RWPE2 (cell line): ENCODE data around the gene RABL3.

Experiments used
- ATAC-seq: fragments of 200-7000 bp; cut with Tn5 transposase; 3 replicates; pipeline ENCODE4 v1.9.1; 2021; ENCODE audit warnings: low read depth
- DNase-seq: peaks from one replicate; pipeline ENCODE4 v3.0.0-alpha.2; 2020; ENCODE audit warnings: low spot score
- H3K27ac ChIP-seq: fragments of 450-650 bp; 2 replicates; pipeline ENCODE4 v1.5.1; 2017; ENCODE audit warnings: mild to moderate bottlenecking; ENCODE audit not compliant: poor library complexity, severe bottlenecking
- H3K27me3 ChIP-seq: fragments of 250-450 bp; sonication (Bioruptor Pico); 2 replicates; pipeline ENCODE4 v1.5.1; 2021; ENCODE audit warnings: mild to moderate bottlenecking, moderate library complexity; ENCODE audit not compliant: insufficient read depth, poor library complexity, severe bottlenecking
- H3K36me3 ChIP-seq: fragments of 250-450 bp; sonication (Bioruptor Pico); 2 replicates; pipeline ENCODE4 v1.5.1; 2020; ENCODE audit warnings: low read depth, mild to moderate bottlenecking, moderate library complexity
- H3K4me1 ChIP-seq: fragments of 250-450 bp; sonication (Bioruptor Pico); 2 replicates; pipeline ENCODE4 v1.5.1; 2021; ENCODE audit warnings: mild to moderate bottlenecking, moderate library complexity; ENCODE audit not compliant: insufficient read depth, poor library complexity, severe bottlenecking
- H3K4me3 ChIP-seq: fragments of 250-450 bp; sonication (Bioruptor Pico); 2 replicates; pipeline ENCODE4 v1.5.1; 2021; ENCODE audit warnings: mild to moderate bottlenecking, moderate library complexity; ENCODE audit not compliant: severe bottlenecking
- H3K9me3 ChIP-seq: fragments of 250-450 bp; sonication (Bioruptor Pico); 2 replicates; pipeline ENCODE4 v1.5.1; 2021; ENCODE audit warnings: mild to moderate bottlenecking, moderate library complexity; ENCODE audit not compliant: severe bottlenecking
- TF ChIP-seq, protein P1 (sequence below): fragments of 450-650 bp; IDR thresholded peaks from one replicate; pipeline ENCODE4 v1.5.1; 2017; ENCODE audit warnings: mild to moderate bottlenecking, moderate library complexity; ENCODE audit not compliant: poor library complexity, severe bottlenecking

Gene RABL3

DNA sequence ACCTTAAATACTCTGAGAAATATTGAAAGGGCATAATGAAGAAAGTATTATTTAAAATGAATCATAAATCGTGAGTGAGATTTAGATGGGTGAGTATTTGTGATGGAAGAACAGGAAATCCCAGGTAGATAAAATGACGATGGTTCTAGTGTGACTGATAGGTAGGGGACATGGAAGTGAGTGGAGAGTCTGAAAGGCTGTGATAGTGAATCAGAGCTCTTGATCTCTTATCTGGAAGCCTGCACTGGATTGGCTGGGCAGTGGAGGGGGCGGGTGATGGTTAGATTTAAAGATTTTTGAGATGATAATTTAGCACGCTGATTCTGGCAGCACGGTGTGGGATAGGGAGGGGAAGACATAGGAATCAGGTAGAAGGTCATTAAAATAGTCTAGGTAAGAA, 80.4 kb downstream of the RABL3 start:
- Histone ChIP-seq H3K36me3 (no peaks in the 10 kb centered on the region), H3K27ac (no peak overlapping the region)
- no peak for ATAC-seq

DNA sequence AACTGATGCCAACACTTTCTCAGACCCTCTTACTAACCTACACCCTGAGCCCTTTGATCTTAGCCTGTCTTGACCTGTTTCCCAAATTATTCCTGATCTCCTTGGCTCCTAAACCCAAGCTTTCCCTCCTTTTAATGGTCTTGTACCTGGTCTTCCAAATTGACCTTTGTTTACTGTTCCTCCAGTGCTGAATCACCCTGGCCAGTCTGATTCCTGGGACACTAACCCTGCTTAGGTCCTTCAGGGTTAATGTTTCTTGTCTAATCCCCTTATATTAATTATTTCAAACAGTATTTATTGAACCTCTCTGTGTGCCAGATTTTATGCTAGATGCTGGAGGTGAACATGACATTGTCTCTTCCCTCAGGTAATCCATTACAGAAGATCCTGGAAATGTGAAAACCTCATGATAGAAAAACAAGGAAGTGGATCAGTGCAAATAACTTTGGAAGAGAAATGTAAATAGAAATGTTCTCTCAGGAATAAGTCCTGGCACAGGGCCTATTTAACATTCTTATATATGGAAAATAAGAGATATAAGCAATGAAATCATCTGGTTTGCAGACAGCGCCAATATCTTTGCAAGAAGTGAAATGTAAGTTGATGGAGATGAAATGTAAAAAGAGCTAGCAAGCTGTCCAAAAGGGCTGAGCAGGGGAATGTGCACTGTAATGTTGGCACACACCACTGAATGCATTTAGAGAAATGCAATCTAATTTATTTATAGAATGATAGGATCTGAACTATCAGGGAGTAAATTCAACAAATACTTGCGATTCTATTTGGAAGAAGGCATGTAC, 81.0 kb downstream of the RABL3 start:
- Histone ChIP-seq H3K36me3 (no peaks in the 10 kb centered on the region), H3K27ac (no peak overlapping the region), H3K9me3 (no peaks in the 10 kb centered on the region), H3K4me1 (no peaks in the 10 kb centered on the region), H3K4me3 (no peak overlapping the region), H3K27me3 (no peaks in the 10 kb centered on the region)
- TF ChIP-seq, protein P1, sequence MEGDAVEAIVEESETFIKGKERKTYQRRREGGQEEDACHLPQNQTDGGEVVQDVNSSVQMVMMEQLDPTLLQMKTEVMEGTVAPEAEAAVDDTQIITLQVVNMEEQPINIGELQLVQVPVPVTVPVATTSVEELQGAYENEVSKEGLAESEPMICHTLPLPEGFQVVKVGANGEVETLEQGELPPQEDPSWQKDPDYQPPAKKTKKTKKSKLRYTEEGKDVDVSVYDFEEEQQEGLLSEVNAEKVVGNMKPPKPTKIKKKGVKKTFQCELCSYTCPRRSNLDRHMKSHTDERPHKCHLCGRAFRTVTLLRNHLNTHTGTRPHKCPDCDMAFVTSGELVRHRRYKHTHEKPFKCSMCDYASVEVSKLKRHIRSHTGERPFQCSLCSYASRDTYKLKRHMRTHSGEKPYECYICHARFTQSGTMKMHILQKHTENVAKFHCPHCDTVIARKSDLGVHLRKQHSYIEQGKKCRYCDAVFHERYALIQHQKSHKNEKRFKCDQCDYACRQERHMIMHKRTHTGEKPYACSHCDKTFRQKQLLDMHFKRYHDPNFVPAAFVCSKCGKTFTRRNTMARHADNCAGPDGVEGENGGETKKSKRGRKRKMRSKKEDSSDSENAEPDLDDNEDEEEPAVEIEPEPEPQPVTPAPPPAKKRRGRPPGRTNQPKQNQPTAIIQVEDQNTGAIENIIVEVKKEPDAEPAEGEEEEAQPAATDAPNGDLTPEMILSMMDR = no peak
- ATAC-seq (no peak), DNase-seq (no peak)

More for the DNA sequence above, 80.4 kb downstream of the RABL3 start:
- Histone ChIP-seq H3K4me3 (no peak overlapping the region), H3K27me3 (no peaks in the 10 kb centered on the region), H3K4me1 (no peaks in the 10 kb centered on the region), H3K9me3 (no peaks in the 10 kb centered on the region)
- DNase-seq = no peak
- TF ChIP-seq, protein P1 = no peak

DNA sequence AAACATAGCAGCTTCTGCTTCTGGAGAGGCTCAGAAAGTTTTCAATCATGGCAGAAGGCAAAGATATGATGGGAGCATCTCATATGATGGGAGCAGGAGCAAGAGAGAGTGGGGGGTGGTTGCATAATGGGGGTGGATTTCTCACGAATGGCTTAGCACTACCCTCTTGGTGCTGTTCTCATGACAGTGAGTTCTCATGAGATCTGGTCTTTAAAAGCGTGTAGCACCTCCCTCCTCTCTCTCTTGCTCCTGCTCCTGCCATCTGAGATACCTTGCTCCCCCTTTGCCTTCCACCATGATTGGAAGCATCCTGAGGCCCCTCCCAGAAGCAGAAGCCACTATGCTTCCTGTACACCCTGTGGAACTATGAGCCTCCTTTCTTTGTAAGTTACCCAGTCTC, 82.5 kb downstream of the RABL3 start:
- H3K36me3 ChIP-seq = no peaks in the 10 kb centered on the region
- DNase-seq = no peak
- H3K27ac ChIP-seq = no peak overlapping the region
- no peaks in the 10 kb centered on the region for H3K27me3 ChIP-seq
- no peaks in the 10 kb centered on the region for H3K4me1 ChIP-seq
- no peak for ATAC-seq
- no peaks in the 10 kb centered on the region for H3K9me3 ChIP-seq
- TF ChIP-seq, protein P1 = no peak
- no peak overlapping the region for H3K4me3 ChIP-seq

DNA sequence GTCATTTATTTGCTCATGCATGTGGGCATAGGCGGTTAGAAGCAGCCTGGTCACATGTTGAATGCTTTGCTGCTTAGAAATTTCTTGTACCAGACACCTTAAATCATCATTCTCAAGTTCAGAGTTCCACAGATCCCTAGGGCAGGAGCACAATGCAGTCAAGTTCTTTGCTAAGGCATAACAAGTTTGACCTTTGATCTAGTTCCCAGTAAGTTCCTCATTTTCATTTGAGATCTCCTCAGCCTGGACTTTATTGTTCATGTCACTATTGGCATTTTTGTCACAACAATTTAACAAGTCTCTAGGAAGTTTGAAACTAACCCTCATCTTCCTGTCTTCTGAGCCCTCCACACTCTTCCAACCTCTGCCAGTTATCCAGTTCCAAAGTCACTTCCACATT, 83.0 kb downstream of the RABL3 start:
- TF ChIP-seq, protein P1 = no peak
- no peaks in the 10 kb centered on the region for H3K36me3 ChIP-seq
- no peaks in the 10 kb centered on the region for H3K27me3 ChIP-seq
- DNase-seq = no peak
- no peak for ATAC-seq
- H3K27ac ChIP-seq = no peak overlapping the region
- H3K9me3 ChIP-seq = no peaks in the 10 kb centered on the region
- H3K4me3 ChIP-seq = no peak overlapping the region
- H3K4me1 ChIP-seq = no peaks in the 10 kb centered on the region

DNA sequence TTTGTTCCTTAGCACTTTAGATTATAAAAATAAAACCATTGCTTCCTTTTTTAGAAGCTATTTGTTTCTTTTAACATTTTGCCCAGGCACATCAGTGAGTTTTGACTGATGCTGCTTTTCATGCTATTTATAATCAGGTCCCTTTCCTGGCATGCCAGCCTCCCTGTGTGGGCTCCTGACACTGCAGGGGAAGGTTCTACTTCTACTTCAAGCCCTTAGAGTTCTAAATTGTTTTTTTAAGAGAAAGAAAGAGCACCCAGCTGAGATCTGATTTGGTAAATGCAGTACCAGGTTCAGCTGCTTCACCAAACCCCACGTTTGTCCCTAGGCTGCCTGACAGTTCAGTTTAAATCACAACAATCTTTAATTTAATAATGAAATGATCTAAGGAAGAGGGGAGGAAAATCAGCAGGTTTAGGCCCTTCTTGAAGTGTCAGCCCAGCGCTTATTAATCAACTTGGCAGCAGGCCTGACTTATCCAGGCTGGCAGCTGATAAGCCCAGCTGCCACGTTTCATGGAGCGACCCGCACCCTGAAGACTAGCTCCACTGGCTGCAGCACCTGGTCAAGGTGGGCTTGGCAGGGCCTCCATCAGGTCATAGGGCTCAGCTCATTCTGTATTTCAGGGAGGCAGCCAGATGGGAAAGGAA, 89.3 kb downstream of the RABL3 start:
- DNase-seq = no peak
- TF ChIP-seq, protein P1 = no peak
- ATAC-seq = no peak
- Histone ChIP-seq H3K9me3 (no peaks in the 10 kb centered on the region), H3K4me1 (no peaks in the 10 kb centered on the region), H3K27ac (no peak overlapping the region), H3K4me3 (no peak overlapping the region), H3K36me3 (no peaks in the 10 kb centered on the region), H3K27me3 (no peaks in the 10 kb centered on the region)
